Mammary epithelial cell (primary cell): ENCODE results near the gene NEK7.

ENCODE experiments used
- EZH2 ChIP-seq: IDR thresholded peaks from 2 replicates; pipeline ENCODE4 v1.6.1; 2012; ENCODE audit warnings: low read length, inconsistent platforms, borderline replicate concordance
- TF ChIP-seq, protein P1 (sequence below), 2 donors: IDR thresholded peaks in 1 of 2; conservative IDR thresholded peaks in 1 of 2; 2 replicates each; pipeline ENCODE4 v1.5.1; 2011 to 2012; ENCODE audit warnings: inconsistent platforms in 2 of 2, low read length in 2 of 2, mild to moderate bottlenecking in 2 of 2, control low read depth in 1 of 2, low read depth in 1 of 2; ENCODE audit not compliant: insufficient read depth in 1 of 2; ENCODE audit errors: extremely low read depth in 1 of 2

DNA sequence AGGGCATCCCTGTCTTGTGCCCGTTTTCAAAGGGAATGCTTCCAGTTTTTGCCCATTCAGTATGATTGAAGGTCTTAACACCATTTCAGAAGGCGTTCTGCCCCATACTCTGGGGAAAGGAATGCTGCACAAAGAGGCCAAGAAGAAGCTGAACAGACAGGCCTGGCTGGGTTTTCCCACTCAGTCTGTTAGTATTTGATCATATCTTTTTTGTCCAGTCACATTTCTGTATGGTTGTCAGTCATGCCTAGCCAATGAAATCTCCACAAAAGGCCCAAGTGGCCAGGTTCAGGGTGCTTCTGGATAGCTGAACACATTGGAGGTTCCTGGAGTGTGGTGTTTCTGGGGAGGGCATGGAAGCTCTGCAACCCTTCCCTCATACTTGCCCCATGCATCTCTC is 72.1 kb downstream of the NEK7 start:
- TF ChIP-seq, protein P1, sequence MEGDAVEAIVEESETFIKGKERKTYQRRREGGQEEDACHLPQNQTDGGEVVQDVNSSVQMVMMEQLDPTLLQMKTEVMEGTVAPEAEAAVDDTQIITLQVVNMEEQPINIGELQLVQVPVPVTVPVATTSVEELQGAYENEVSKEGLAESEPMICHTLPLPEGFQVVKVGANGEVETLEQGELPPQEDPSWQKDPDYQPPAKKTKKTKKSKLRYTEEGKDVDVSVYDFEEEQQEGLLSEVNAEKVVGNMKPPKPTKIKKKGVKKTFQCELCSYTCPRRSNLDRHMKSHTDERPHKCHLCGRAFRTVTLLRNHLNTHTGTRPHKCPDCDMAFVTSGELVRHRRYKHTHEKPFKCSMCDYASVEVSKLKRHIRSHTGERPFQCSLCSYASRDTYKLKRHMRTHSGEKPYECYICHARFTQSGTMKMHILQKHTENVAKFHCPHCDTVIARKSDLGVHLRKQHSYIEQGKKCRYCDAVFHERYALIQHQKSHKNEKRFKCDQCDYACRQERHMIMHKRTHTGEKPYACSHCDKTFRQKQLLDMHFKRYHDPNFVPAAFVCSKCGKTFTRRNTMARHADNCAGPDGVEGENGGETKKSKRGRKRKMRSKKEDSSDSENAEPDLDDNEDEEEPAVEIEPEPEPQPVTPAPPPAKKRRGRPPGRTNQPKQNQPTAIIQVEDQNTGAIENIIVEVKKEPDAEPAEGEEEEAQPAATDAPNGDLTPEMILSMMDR (conservative IDR thresholded peaks at IDR 0.05 in 1 of 2, IDR thresholded peaks at IDR 0.05 in 1 of 2; ENCODE audit: extremely low read depth in 1 of 2, insufficient read depth in 1 of 2, low read depth in 1 of 2, low read length in 2 of 2), result no peak
- no peak for TF ChIP-seq EZH2
